ENCODE data around the gene ZNF839.

GRCh38 chr14:102325791-102326345, 6.3 kb downstream of the ZNF839 start:
- no peak for TF ChIP-seq CTCF (conservative IDR thresholded peaks at IDR 0.05 in 1 of 2, IDR thresholded peaks at IDR 0.05 in 1 of 2; ENCODE audit: low read depth in 1 of 2, low read length in 2 of 2)
- no peak for TF ChIP-seq EZH2 (IDR thresholded peaks at IDR 0.05; ENCODE audit: low read length, missing control alignments)
